Kidney (tissue), 14 donors: ENCODE results near the gene DHRS2. TPM values are rescaled to one million over a fixed set of nuclear protein-coding genes. Genes with fewer than 3 reads are reported as not detected.

Experiments
- DNase-seq, 5 donors: peaks; one replicate each; pipeline ENCODE4 v3.0.0-alpha.2; 2013 to 2020
- FAIRE-seq: peaks from 2 replicates; lab custom pipeline; 2012; peaks lifted over from hg19 to GRCh38; lab: Jason Lieb, UNC
- H3K27ac ChIP-seq, 2 donors: one replicate each; pipeline ENCODE4 v1.7.0; 2013; ENCODE audit warnings: low read depth in 2 of 2, low read length in 2 of 2, inconsistent platforms in 1 of 2
- H3K27me3 ChIP-seq: one replicate; pipeline ENCODE4 v1.7.1; 2013; ENCODE audit warnings: low read length, inconsistent platforms; ENCODE audit not compliant: control insufficient read depth, insufficient read depth
- H3K36me3 ChIP-seq, 3 donors: one replicate each; pipeline versions ENCODE4 v1.7.0 to v1.7.1; 2013; ENCODE audit warnings: low read length in 3 of 3, control low read depth in 1 of 3, inconsistent platforms in 1 of 3; ENCODE audit not compliant: insufficient read depth in 3 of 3, control insufficient read depth in 2 of 3
- H3K4me1 ChIP-seq, 3 donors: one replicate each; pipeline versions ENCODE4 v1.7.0 to v1.7.1; 2013; ENCODE audit warnings: low read length in 3 of 3, inconsistent platforms in 1 of 3, low read depth in 1 of 3; ENCODE audit not compliant: control insufficient read depth in 2 of 3, insufficient read depth in 2 of 3
- H3K4me3 ChIP-seq, 3 donors: one replicate each; pipeline versions ENCODE4 v1.7.0 to v1.8.1; 2013; ENCODE audit warnings: low read length in 3 of 3, control low read depth in 1 of 3, inconsistent platforms in 1 of 3
- H3K9ac ChIP-seq, 3 donors: one replicate each; pipeline versions ENCODE4 v1.7.0 to v1.7.1; 2013; ENCODE audit warnings: low read length in 3 of 3, control low read depth in 1 of 3, inconsistent platforms in 1 of 3
- H3K9me3 ChIP-seq, 3 donors: one replicate each; pipeline versions ENCODE4 v1.7.0 to v1.7.1; 2013; ENCODE audit warnings: low read length in 3 of 3, control low read depth in 1 of 3, inconsistent platforms in 1 of 3; ENCODE audit not compliant: control insufficient read depth in 2 of 3, insufficient read depth in 1 of 3
- CTCF ChIP-seq: IDR thresholded peaks from 3 replicates; pipeline ENCODE4 v1.5.1; 2012; ENCODE audit warnings: mild to moderate bottlenecking, moderate library complexity, borderline replicate concordance; ENCODE audit not compliant: insufficient read depth; ENCODE audit errors: extremely low read depth
- intact Hi-C: fragments of 100-400 bp; cut with DNase I; formaldehyde crosslinking; loops from one replicate; pipeline ENCODE4 v1.11.1; 2022
- polyA plus RNA-seq: library from polyadenylated mRNA; stranded (reverse); fragments of 350-450 nt; fragmentation: Illumina TruSeq; extraction: RNeasy Lipid Tissue Mini Kit (QIAGEN cat#74804); gene quantifications from one replicate; pipeline ENCODE4 v1.2.3, GENCODE V29; 2014; ENCODE audit warnings: low read depth, low replicate concordance; ENCODE audit not compliant: insufficient read depth
- total RNA-seq: library from RNA; stranded (reverse); fragmentation: NEBNext Ultra II Directional; extraction: Animal tissue kit (Norgen Biotek cat#: 25700); gene quantifications from one replicate; pipeline ENCODE4 v1.2.1, GENCODE V29; 2021
- donor health status: control.
- donor health status: control.
- donor health status: control.
- donor health status: control.
- donor health status: control.
- donor health status: DM: yes; HTN: yes; CAD: no.
- donor health status: Normal renal cell carcinoma (clear cell type).

DHRS2 gene
- total and polyA plus RNA-seq, 2 donors from 2014 or later, result 0.31 to 2.4 TPM

GRCh38 chr14:23602181-23603095, 33.7 kb upstream of the DHRS2 start:
- no peak for TF ChIP-seq CTCF
- H3K4me3 ChIP-seq, result no peak overlapping the region
- no peak for DNase-seq
- H3K36me3 ChIP-seq, result no peaks in the 10 kb centered on the region
- no peaks in the 10 kb centered on the region for H3K9me3 ChIP-seq
- no peak overlapping the region for H3K9ac ChIP-seq
- FAIRE-seq, result no peak
- no peaks in the 10 kb centered on the region for H3K27me3 ChIP-seq
- H3K4me1 ChIP-seq, result no peaks in the 10 kb centered on the region
- intact Hi-C loops, result no loop called here
- H3K27ac ChIP-seq, result no peak overlapping the region

- FAIRE-seq (no peak), DNase-seq (no peak)
- intact Hi-C loops, result no loop called here
- no peaks in the 10 kb centered on the region for H3K4me1 ChIP-seq
- H3K27me3 ChIP-seq, result no peaks in the 10 kb centered on the region
- no peak for TF ChIP-seq CTCF
- no peak overlapping the region for H3K9ac ChIP-seq
- H3K27ac ChIP-seq, result no peak overlapping the region
- H3K36me3 ChIP-seq, result no peaks in the 10 kb centered on the region
- no peaks in the 10 kb centered on the region for H3K9me3 ChIP-seq
- no peak overlapping the region for H3K4me3 ChIP-seq
Observed at GRCh38 chr14:23603103-23603502, 33.1 kb upstream of the DHRS2 start.

GRCh38 chr14:23604148-23604547, 32.0 kb upstream of the DHRS2 start:
- H3K27ac ChIP-seq, result no peak overlapping the region
- no peaks in the 10 kb centered on the region for H3K4me1 ChIP-seq
- FAIRE-seq (no peak), DNase-seq (no peak)
- H3K36me3 ChIP-seq, result no peaks in the 10 kb centered on the region
- no peaks in the 10 kb centered on the region for H3K9me3 ChIP-seq
- H3K4me3 ChIP-seq, result no peak overlapping the region
- TF ChIP-seq CTCF, result no peak
- H3K27me3 ChIP-seq, result no peaks in the 10 kb centered on the region
- intact Hi-C loops, result no loop called here
- no peak overlapping the region for H3K9ac ChIP-seq
